Measurements from ENCODE around the gene PGR. TPM values are rescaled to one million over a fixed set of nuclear protein-coding genes. Genes with fewer than 3 reads are reported as not detected.
A peak's percentile ranks its signal among the peaks of the same experiment; 100 is the strongest.

Gene PGR
- total and polyA plus RNA-seq, 9 donors, result under 0.01 to 0.16 (median 0.02) TPM; not detected in 4

- H3K27ac ChIP-seq (ENCODE audit: low read length), result no peak overlapping the region
- H3K9me3 ChIP-seq (replicated peaks; ENCODE audit: control insufficient read depth, low read depth, low read length), result peaks cover 10% of the 10 kb centered on the region
- WGBS (ENCODE audit: insufficient coverage), result 60% methylated on average over 1 of the region's 1 CpG
- no peaks in the 10 kb centered on the region for H3K4me1 ChIP-seq (ENCODE audit: control insufficient read depth, insufficient read depth, low read length)
- H3K4me3 ChIP-seq (ENCODE audit: low read length), result no peak overlapping the region
- no peaks in the 10 kb centered on the region for H3K27me3 ChIP-seq (ENCODE audit: control insufficient read depth, insufficient read depth, low read length)
- no peak for DNase-seq
- no peaks in the 10 kb centered on the region for H3K36me3 ChIP-seq (ENCODE audit: control insufficient read depth, insufficient read depth, low read length)
Observed at GRCh38 chr11:101083335-101083734, 46.3 kb downstream of the PGR start.

- no peaks in the 10 kb centered on the region for H3K36me3 ChIP-seq (ENCODE audit: control insufficient read depth, insufficient read depth, low read length)
- H3K9me3 ChIP-seq (replicated peaks; ENCODE audit: control insufficient read depth, low read depth, low read length), result peaks cover 10% of the 10 kb centered on the region
- H3K27ac ChIP-seq (ENCODE audit: low read length), result no peak overlapping the region
- H3K4me1 ChIP-seq (ENCODE audit: control insufficient read depth, insufficient read depth, low read length), result no peaks in the 10 kb centered on the region
- no peak for DNase-seq
- H3K4me3 ChIP-seq (ENCODE audit: low read length), result no peak overlapping the region
- no peaks in the 10 kb centered on the region for H3K27me3 ChIP-seq (ENCODE audit: control insufficient read depth, insufficient read depth, low read length)
Observed at GRCh38 chr11:101082813-101083212, 46.8 kb downstream of the PGR start.

GRCh38 chr11:101063706-101064105 is 65.9 kb downstream of the PGR start:
- H3K27me3 ChIP-seq (ENCODE audit: control insufficient read depth, insufficient read depth, low read length), result no peaks in the 10 kb centered on the region
- no peaks in the 10 kb centered on the region for H3K36me3 ChIP-seq (ENCODE audit: control insufficient read depth, insufficient read depth, low read length)
- no peak overlapping the region for H3K4me3 ChIP-seq (ENCODE audit: low read length)
- H3K27ac ChIP-seq (ENCODE audit: low read length), result no peak overlapping the region
- no CpG with 5 or more reads among the region's 3 CpGs for WGBS (ENCODE audit: insufficient coverage)
- no peaks in the 10 kb centered on the region for H3K9me3 ChIP-seq (replicated peaks; ENCODE audit: control insufficient read depth, low read depth, low read length)
- H3K4me1 ChIP-seq (ENCODE audit: control insufficient read depth, insufficient read depth, low read length), result no peaks in the 10 kb centered on the region
- DNase-seq, result no peak

- Histone ChIP-seq H3K27me3 (ENCODE audit: control insufficient read depth, insufficient read depth, low read length) (no peaks in the 10 kb centered on the region), H3K27ac (ENCODE audit: low read length) (no peak overlapping the region), H3K4me3 (ENCODE audit: low read length) (no peak overlapping the region), H3K36me3 (ENCODE audit: control insufficient read depth, insufficient read depth, low read length) (no peaks in the 10 kb centered on the region), H3K9me3 (replicated peaks; ENCODE audit: control insufficient read depth, low read depth, low read length) (no peaks in the 10 kb centered on the region), H3K4me1 (ENCODE audit: control insufficient read depth, insufficient read depth, low read length) (no peaks in the 10 kb centered on the region)
- WGBS (ENCODE audit: insufficient coverage), result no CpG with 5 or more reads among the region's 2 CpGs
- DNase-seq, result peak; percentile 11
Observed at GRCh38 chr11:101061606-101062005, 68.0 kb downstream of the PGR start.

GRCh38 chr11:101059331-101059730 is 70.3 kb downstream of the PGR start:
- no peaks in the 10 kb centered on the region for H3K27me3 ChIP-seq (ENCODE audit: control insufficient read depth, insufficient read depth, low read length)
- 60% methylated on average over 1 of the region's 4 CpGs for WGBS (ENCODE audit: insufficient coverage)
- no peaks in the 10 kb centered on the region for H3K4me1 ChIP-seq (ENCODE audit: control insufficient read depth, insufficient read depth, low read length)
- no peak for DNase-seq
- H3K27ac ChIP-seq (ENCODE audit: low read length), result no peak overlapping the region
- no peaks in the 10 kb centered on the region for H3K9me3 ChIP-seq (replicated peaks; ENCODE audit: control insufficient read depth, low read depth, low read length)
- H3K36me3 ChIP-seq (ENCODE audit: control insufficient read depth, insufficient read depth, low read length), result no peaks in the 10 kb centered on the region
- H3K4me3 ChIP-seq (ENCODE audit: low read length), result no peak overlapping the region

GRCh38 chr11:101053492-101053891 is 76.1 kb downstream of the PGR start:
- no peaks in the 10 kb centered on the region for H3K9me3 ChIP-seq (replicated peaks; ENCODE audit: control insufficient read depth, low read depth, low read length)

GRCh38 chr11:101051677-101052076 is 77.9 kb downstream of the PGR start:
- H3K4me3 ChIP-seq (ENCODE audit: low read length), result no peak overlapping the region
- DNase-seq, result no peak
- WGBS (ENCODE audit: insufficient coverage), result 100% methylated on average over 1 of the region's 2 CpGs
- no peaks in the 10 kb centered on the region for H3K27me3 ChIP-seq (ENCODE audit: control insufficient read depth, insufficient read depth, low read length)
- H3K27ac ChIP-seq (ENCODE audit: low read length), result no peak overlapping the region
- no peaks in the 10 kb centered on the region for H3K4me1 ChIP-seq (ENCODE audit: control insufficient read depth, insufficient read depth, low read length)
- H3K36me3 ChIP-seq (ENCODE audit: control insufficient read depth, insufficient read depth, low read length), result no peaks in the 10 kb centered on the region
- H3K9me3 ChIP-seq (replicated peaks; ENCODE audit: control insufficient read depth, low read depth, low read length), result no peaks in the 10 kb centered on the region

More at GRCh38 chr11:101053492-101053891, 76.1 kb downstream of the PGR start:
- no CpG with 5 or more reads among the region's 1 CpG for WGBS (ENCODE audit: insufficient coverage)
- Histone ChIP-seq H3K4me3 (ENCODE audit: low read length) (no peak overlapping the region), H3K27me3 (ENCODE audit: control insufficient read depth, insufficient read depth, low read length) (no peaks in the 10 kb centered on the region), H3K36me3 (ENCODE audit: control insufficient read depth, insufficient read depth, low read length) (no peaks in the 10 kb centered on the region), H3K27ac (ENCODE audit: low read length) (no peak overlapping the region), H3K4me1 (ENCODE audit: control insufficient read depth, insufficient read depth, low read length) (no peaks in the 10 kb centered on the region)
- no peak for DNase-seq

GRCh38 chr11:101049813-101050212 is 79.8 kb downstream of the PGR start:
- Histone ChIP-seq H3K36me3 (ENCODE audit: control insufficient read depth, insufficient read depth, low read length) (no peaks in the 10 kb centered on the region), H3K9me3 (replicated peaks; ENCODE audit: control insufficient read depth, low read depth, low read length) (no peaks in the 10 kb centered on the region), H3K27me3 (ENCODE audit: control insufficient read depth, insufficient read depth, low read length) (no peaks in the 10 kb centered on the region), H3K27ac (ENCODE audit: low read length) (no peak overlapping the region), H3K4me1 (ENCODE audit: control insufficient read depth, insufficient read depth, low read length) (no peaks in the 10 kb centered on the region), H3K4me3 (ENCODE audit: low read length) (no peak overlapping the region)
- DNase-seq, result no peak
- no CpG with 5 or more reads among the region's 2 CpGs for WGBS (ENCODE audit: insufficient coverage)

- H3K27ac ChIP-seq (ENCODE audit: low read length), result no peak overlapping the region
- no peaks in the 10 kb centered on the region for H3K4me1 ChIP-seq (ENCODE audit: control insufficient read depth, insufficient read depth, low read length)
- DNase-seq, result no peak
- WGBS (ENCODE audit: insufficient coverage), result no CpG with 5 or more reads among the region's 4 CpGs
- no peak overlapping the region for H3K4me3 ChIP-seq (ENCODE audit: low read length)
- no peaks in the 10 kb centered on the region for H3K36me3 ChIP-seq (ENCODE audit: control insufficient read depth, insufficient read depth, low read length)
- H3K9me3 ChIP-seq (replicated peaks; ENCODE audit: control insufficient read depth, low read depth, low read length), result no peaks in the 10 kb centered on the region
- no peaks in the 10 kb centered on the region for H3K27me3 ChIP-seq (ENCODE audit: control insufficient read depth, insufficient read depth, low read length)
Observed at GRCh38 chr11:101049123-101049522, 80.5 kb downstream of the PGR start.

GRCh38 chr11:101048479-101048878 is 81.1 kb downstream of the PGR start:
- DNase-seq, result no peak
- H3K9me3 ChIP-seq (replicated peaks; ENCODE audit: control insufficient read depth, low read depth, low read length), result no peaks in the 10 kb centered on the region
- H3K4me1 ChIP-seq (ENCODE audit: control insufficient read depth, insufficient read depth, low read length), result no peaks in the 10 kb centered on the region
- WGBS (ENCODE audit: insufficient coverage), result no CpG with 5 or more reads among the region's 5 CpGs
- H3K36me3 ChIP-seq (ENCODE audit: control insufficient read depth, insufficient read depth, low read length), result no peaks in the 10 kb centered on the region
- no peaks in the 10 kb centered on the region for H3K27me3 ChIP-seq (ENCODE audit: control insufficient read depth, insufficient read depth, low read length)
- H3K27ac ChIP-seq (ENCODE audit: low read length), result no peak overlapping the region
- H3K4me3 ChIP-seq (ENCODE audit: low read length), result no peak overlapping the region

GRCh38 chr11:101046947-101047346 is 82.7 kb downstream of the PGR start:
- WGBS (ENCODE audit: insufficient coverage), result no CpG with 5 or more reads among the region's 2 CpGs
- Histone ChIP-seq H3K36me3 (ENCODE audit: control insufficient read depth, insufficient read depth, low read length) (no peaks in the 10 kb centered on the region), H3K27ac (ENCODE audit: low read length) (no peak overlapping the region), H3K27me3 (ENCODE audit: control insufficient read depth, insufficient read depth, low read length) (no peaks in the 10 kb centered on the region), H3K4me1 (ENCODE audit: control insufficient read depth, insufficient read depth, low read length) (no peaks in the 10 kb centered on the region), H3K4me3 (ENCODE audit: low read length) (no peak overlapping the region), H3K9me3 (replicated peaks; ENCODE audit: control insufficient read depth, low read depth, low read length) (no peaks in the 10 kb centered on the region)
- DNase-seq, result no peak
